Spleen (tissue), 11 donors: ENCODE data around the gene MCEMP1. TPM values are rescaled to one million over a fixed set of nuclear protein-coding genes. Genes with fewer than 3 reads are reported as not detected.

Experiments used
- DNase-seq: peaks from one replicate; pipeline ENCODE4 v3.0.0-alpha.2; 2020
- H3K27ac ChIP-seq, 8 donors: fragments of 200-600 bp; sonication (generic) in 7 of 8; 1 replicate in 4 of 8; 2 replicates in 4 of 8; pipeline versions ENCODE4 v1.5.0 to v1.8.0; 2016 to 2021; ENCODE audit warnings: inconsistent platforms in 4 of 8, mild to moderate bottlenecking in 4 of 8, moderate library complexity in 1 of 8
- H3K27me3 ChIP-seq, 7 donors: fragments of 200-600 bp; sonication (generic) in 6 of 7; replicated peaks in 1 of 7; 1 replicate in 4 of 7; 2 replicates in 3 of 7; pipeline versions ENCODE4 v1.5.0 to v1.8.0; 2016 to 2021; ENCODE audit warnings: inconsistent platforms in 3 of 7, mild to moderate bottlenecking in 1 of 7
- H3K36me3 ChIP-seq, 6 donors: fragments of 200-600 bp; sonication (generic) in 5 of 6; 1 replicate in 4 of 6; 2 replicates in 2 of 6; pipeline versions ENCODE4 v1.5.0 to v1.8.0; 2016 to 2021; ENCODE audit warnings: inconsistent platforms in 2 of 6
- H3K4me1 ChIP-seq, 6 donors: fragments of 200-600 bp; sonication (generic) in 5 of 6; 1 replicate in 3 of 6; 2 replicates in 3 of 6; pipeline versions ENCODE4 v1.5.0 to v1.8.0; 2016 to 2021; ENCODE audit warnings: inconsistent platforms in 3 of 6
- H3K4me3 ChIP-seq, 8 donors: fragments of 200-600 bp; sonication (generic) in 7 of 8; 1 replicate in 4 of 8; 2 replicates in 4 of 8; pipeline versions ENCODE4 v1.5.0 to v1.8.0; 2016 to 2021; ENCODE audit warnings: inconsistent platforms in 4 of 8, mild to moderate bottlenecking in 4 of 8, moderate library complexity in 2 of 8
- H3K9me3 ChIP-seq, 8 donors: fragments of 200-600 bp; sonication (generic) in 7 of 8; 1 replicate in 4 of 8; 2 replicates in 4 of 8; pipeline versions ENCODE4 v1.5.0 to v1.8.0; 2016 to 2021; ENCODE audit warnings: inconsistent platforms in 4 of 8
- POLR2A ChIP-seq, 3 donors: fragments of 450-650 bp; IDR thresholded peaks; one replicate each; pipeline ENCODE4 v1.5.1; 2017; ENCODE audit warnings: antibody characterized with exemption in 3 of 3, mild to moderate bottlenecking in 1 of 3
- POLR2AphosphoS5 ChIP-seq, 3 donors: sonication (generic); formaldehyde crosslinking; IDR thresholded peaks; one replicate each; pipeline ENCODE4 v1.5.1; 2017; ENCODE audit warnings: antibody characterized with exemption in 3 of 3
- WGBS, 5 donors: extraction: QIAGEN DNeasy Blood & Tissue Kit in 3 of 5; methylation state at CpG; one replicate each; pipeline versions ENCODE4 v1.1.5 to v1.1.7; 2013 to 2018; 5-methylcytosine and 5-hydroxymethylcytosine counted together
- intact Hi-C: fragments of 100-400 bp; cut with DNase I; formaldehyde crosslinking; loops from one replicate; pipeline ENCODE4 v1.15.0; 2023; ENCODE audit warnings: low total_unique reads
- polyA plus RNA-seq, 3 donors: library from polyadenylated mRNA; stranded (reverse); fragments of 200-250 nt; gene quantifications; one replicate each; pipeline ENCODE4 v1.2.1, GENCODE V29; 2013
- total RNA-seq, 7 donors: library from RNA; depleted of rRNA in 3 of 7; stranded (reverse); fragments of >200 nt in 3 of 7; fragmentation: NEBNext Ultra II Directional in 4 of 7; extraction: Animal tissue kit (Norgen Biotek cat#: 25700) in 4 of 7; gene quantifications; one replicate each; pipeline versions ENCODE4 v1.1.0 to v1.2.1, GENCODE V29; 2016 to 2021
- TF ChIP-seq, protein P1 (sequence below), 11 experiments: fragments of 200-600 bp in 7 of 11; fragments of 450-650 bp in 4 of 11; sonication (generic) in 4 of 11; IDR thresholded peaks in 8 of 11; conservative IDR thresholded peaks in 3 of 11; 1 replicate in 7 of 11; 2 replicates in 4 of 11; pipeline versions ENCODE4 v1.4.0 to v1.8.0; 2016 to 2021; ENCODE audit warnings: antibody characterized with exemption in 11 of 11, inconsistent platforms in 4 of 11, mild to moderate bottlenecking in 1 of 11
- donor health status: healthy with polysubstance abuse.
- donor health status: DM: no; HTN: no; CAD: no; lungs with moderate emphysema.
- donor health status: DM: no; HTN: no; CAD: no.
- donor health status: Bipolar disorder and iron deficiency.
- donor health status: healthy.
- donor health status: DM: no; HTN: no; CAD: no.
- donor health status: DM: yes; HTN: yes; CAD: no.

MCEMP1 gene
- total and polyA plus RNA-seq, 10 donors, result 3.9 to 95.6 (median 24.1) TPM

DNA sequence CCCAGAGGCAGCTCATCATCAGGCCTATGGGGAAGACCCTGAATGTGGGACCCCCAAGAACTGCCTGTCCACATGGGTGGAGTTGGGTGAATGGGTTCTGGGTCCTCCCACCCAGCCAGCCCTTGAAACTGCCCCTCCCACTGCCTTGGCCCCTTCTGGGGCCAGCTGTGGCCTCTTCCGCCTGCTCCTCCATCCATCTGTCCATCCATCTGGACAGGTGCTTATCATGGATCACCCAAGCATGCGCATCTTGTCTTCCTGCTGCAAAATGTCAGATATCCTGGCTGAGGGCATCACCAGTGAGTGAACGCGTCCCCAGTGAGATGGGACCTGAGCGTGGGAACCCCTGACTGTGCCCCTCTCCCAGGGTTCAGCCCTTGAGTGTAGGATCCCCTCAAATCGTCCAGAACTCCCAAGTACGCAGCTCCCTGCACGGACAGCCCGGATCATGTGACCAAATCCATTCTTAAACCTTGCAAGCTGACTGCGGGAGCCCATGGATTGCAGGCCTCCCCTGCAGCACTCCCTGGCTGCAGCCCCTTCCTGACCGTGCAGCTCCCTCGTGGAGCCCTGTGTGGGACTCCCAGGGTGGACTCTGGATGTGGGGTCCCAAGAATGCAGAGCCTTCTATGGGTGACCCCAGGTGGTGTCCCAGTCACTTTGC, 38.0 kb upstream of the MCEMP1 start:
- H3K27me3 ChIP-seq, result peaks cover 0 to 14% (median 0%) of the 10 kb centered on the region in 7 donors
- intact Hi-C loops, result no loop called here
- no peaks in the 10 kb centered on the region for H3K9me3 ChIP-seq
- 81 to 100% (median 89%) methylated on average over 3 to 12 of the region's 12 CpGs for WGBS, 5 donors
- DNase-seq, result no peak
- peaks cover 6 to 56% (median 35%) of the 10 kb centered on the region in 6 donors for H3K4me1 ChIP-seq
- H3K27ac ChIP-seq, result peak overlapping the region in 1 of 8 donors; percentile 95
- no peak overlapping the region for H3K4me3 ChIP-seq
- TF ChIP-seq, protein P1, sequence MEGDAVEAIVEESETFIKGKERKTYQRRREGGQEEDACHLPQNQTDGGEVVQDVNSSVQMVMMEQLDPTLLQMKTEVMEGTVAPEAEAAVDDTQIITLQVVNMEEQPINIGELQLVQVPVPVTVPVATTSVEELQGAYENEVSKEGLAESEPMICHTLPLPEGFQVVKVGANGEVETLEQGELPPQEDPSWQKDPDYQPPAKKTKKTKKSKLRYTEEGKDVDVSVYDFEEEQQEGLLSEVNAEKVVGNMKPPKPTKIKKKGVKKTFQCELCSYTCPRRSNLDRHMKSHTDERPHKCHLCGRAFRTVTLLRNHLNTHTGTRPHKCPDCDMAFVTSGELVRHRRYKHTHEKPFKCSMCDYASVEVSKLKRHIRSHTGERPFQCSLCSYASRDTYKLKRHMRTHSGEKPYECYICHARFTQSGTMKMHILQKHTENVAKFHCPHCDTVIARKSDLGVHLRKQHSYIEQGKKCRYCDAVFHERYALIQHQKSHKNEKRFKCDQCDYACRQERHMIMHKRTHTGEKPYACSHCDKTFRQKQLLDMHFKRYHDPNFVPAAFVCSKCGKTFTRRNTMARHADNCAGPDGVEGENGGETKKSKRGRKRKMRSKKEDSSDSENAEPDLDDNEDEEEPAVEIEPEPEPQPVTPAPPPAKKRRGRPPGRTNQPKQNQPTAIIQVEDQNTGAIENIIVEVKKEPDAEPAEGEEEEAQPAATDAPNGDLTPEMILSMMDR (IDR thresholded peaks at IDR 0.05 in 8 of 11, conservative IDR thresholded peaks at IDR 0.05 in 3 of 11), result no peak
- TF ChIP-seq POLR2A (IDR thresholded peaks at IDR 0.05) (no peak), POLR2AphosphoS5 (IDR thresholded peaks at IDR 0.05) (no peak)
- H3K36me3 ChIP-seq, result peaks cover 0 to 51% (median 12%) of the 10 kb centered on the region in 6 donors

DNA sequence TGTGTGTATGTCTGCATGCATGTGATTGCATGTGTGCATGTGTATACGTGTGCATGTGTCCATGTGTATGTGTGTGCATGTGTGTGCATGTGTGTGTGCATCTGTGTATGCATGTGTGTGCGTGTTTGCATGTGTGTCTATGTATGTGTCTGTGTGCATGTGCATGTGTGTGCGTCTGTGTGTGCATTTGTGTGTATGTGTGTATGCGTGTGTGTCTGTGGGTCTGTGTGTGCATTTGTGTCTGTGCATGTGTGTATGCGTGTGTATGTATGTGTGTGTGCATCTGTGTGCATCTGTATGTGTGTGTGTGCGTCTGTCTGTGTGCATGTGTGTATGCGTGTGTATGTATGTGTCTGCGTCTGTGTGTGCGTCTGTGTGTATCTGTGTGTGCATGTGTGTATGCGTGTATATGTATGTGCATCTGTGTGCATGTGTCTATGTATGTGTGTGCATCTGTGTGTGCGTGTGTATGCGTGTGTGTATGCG, 37.0 kb upstream of the MCEMP1 start:
- no peak for DNase-seq
- Histone ChIP-seq H3K36me3 (peaks cover 0 to 60% (median 17%) of the 10 kb centered on the region in 6 donors), H3K4me3 (no peak overlapping the region), H3K9me3 (no peaks in the 10 kb centered on the region), H3K4me1 (peaks cover 6 to 64% (median 38%) of the 10 kb centered on the region in 6 donors), H3K27ac (no peak overlapping the region), H3K27me3 (peaks cover 0 to 14% (median 0%) of the 10 kb centered on the region in 7 donors)
- TF ChIP-seq POLR2A (IDR thresholded peaks at IDR 0.05), result no peak
- TF ChIP-seq, protein P1 (IDR thresholded peaks at IDR 0.05 in 8 of 11, conservative IDR thresholded peaks at IDR 0.05 in 3 of 11), result no peak
- TF ChIP-seq POLR2AphosphoS5 (IDR thresholded peaks at IDR 0.05), result no peak
- 94 to 97% (median 97%) methylated on average over 13 of the region's 13 CpGs for WGBS, 5 donors
- intact Hi-C loops, result no loop called here

DNA sequence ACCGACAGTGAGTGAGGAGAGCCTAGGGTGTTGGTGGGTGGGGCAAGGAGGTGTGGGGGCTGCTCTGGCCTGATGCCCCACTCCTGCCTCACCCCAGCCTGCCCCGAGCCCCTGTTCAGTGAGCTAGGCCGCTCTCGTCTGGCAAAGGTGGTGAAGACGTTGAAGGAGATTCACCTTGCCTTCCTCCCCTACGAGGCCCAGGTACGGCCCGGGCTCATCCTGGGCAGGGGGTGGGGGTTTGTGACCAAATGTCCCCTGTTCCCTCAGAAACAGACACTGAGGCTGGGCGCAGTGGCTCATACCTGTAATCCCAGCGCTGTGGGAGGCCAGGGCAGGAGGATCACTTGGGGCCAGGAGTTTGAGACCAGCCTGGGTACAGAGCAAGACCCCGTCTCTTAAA, 36.1 kb upstream of the MCEMP1 start:
- no peak overlapping the region for H3K4me3 ChIP-seq
- WGBS, 5 donors, result 91 to 95% (median 94%) methylated on average over 9 to 11 of the region's 11 CpGs
- H3K9me3 ChIP-seq, result no peaks in the 10 kb centered on the region
- H3K4me1 ChIP-seq, result peaks cover 6 to 67% (median 38%) of the 10 kb centered on the region in 6 donors
- H3K27ac ChIP-seq, result no peak overlapping the region
- no peak for DNase-seq
- intact Hi-C loops, result no loop called here
- no peak for TF ChIP-seq POLR2A (IDR thresholded peaks at IDR 0.05)
- TF ChIP-seq, protein P1 (IDR thresholded peaks at IDR 0.05 in 8 of 11, conservative IDR thresholded peaks at IDR 0.05 in 3 of 11), result no peak
- peak in 1 of 3 donors; percentile 36 for TF ChIP-seq POLR2AphosphoS5 (IDR thresholded peaks at IDR 0.05)
- H3K27me3 ChIP-seq, result peaks cover 0 to 14% (median 0%) of the 10 kb centered on the region in 7 donors
- peaks cover 0 to 69% (median 23%) of the 10 kb centered on the region in 6 donors for H3K36me3 ChIP-seq
